Ovary (tissue), 9 donors: Measurements from ENCODE around the gene FLRT2. TPM values are rescaled to one million over a fixed set of nuclear protein-coding genes. Genes with fewer than 3 reads are reported as not detected.

Experiments
- DNase-seq, 5 donors: peaks; one replicate each; pipeline ENCODE4 v3.0.0-alpha.2; 2019 to 2020
- H3K27ac ChIP-seq, 2 donors: fragments of 200-600 bp; one replicate each; pipeline versions ENCODE4 v1.5.1 to v1.8.0; 2019 to 2022
- H3K27me3 ChIP-seq: fragments of 200-600 bp; one replicate; pipeline ENCODE4 v1.8.0; 2022
- H3K36me3 ChIP-seq: fragments of 200-600 bp; sonication (generic); one replicate; pipeline ENCODE4 v1.5.1; 2019
- H3K4me1 ChIP-seq: one replicate; pipeline ENCODE4 v1.8.1; 2013; ENCODE audit warnings: mild to moderate bottlenecking, moderate library complexity; ENCODE audit not compliant: insufficient read depth
- H3K4me3 ChIP-seq: fragments of 200-600 bp; sonication (generic); one replicate; pipeline ENCODE4 v1.5.1; 2017
- H3K9me3 ChIP-seq, 2 donors: fragments of 200-600 bp in 1 of 2; sonication (generic) in 1 of 2; one replicate each; pipeline versions ENCODE4 v1.5.1 to v1.8.1; 2013 to 2019; ENCODE audit warnings: mild to moderate bottlenecking in 1 of 2, moderate library complexity in 1 of 2
- CTCF ChIP-seq, 3 donors: fragments of 450-650 bp in 2 of 3; fragments of 200-600 bp in 1 of 3; IDR thresholded peaks; one replicate each; pipeline versions ENCODE4 v1.5.1 to v1.8.0; 2016 to 2022; ENCODE audit warnings: antibody characterized with exemption in 3 of 3, mild to moderate bottlenecking in 1 of 3
- EP300 ChIP-seq: sonication (generic); formaldehyde crosslinking; IDR thresholded peaks from one replicate; pipeline ENCODE4 v1.6.1; 2017; ENCODE audit warnings: antibody characterized with exemption
- POLR2A ChIP-seq: fragments of 450-650 bp; IDR thresholded peaks from one replicate; pipeline ENCODE4 v1.6.1; 2017; ENCODE audit warnings: antibody characterized with exemption, mild to moderate bottlenecking, moderate library complexity
- WGBS, 3 donors: extraction: QIAGEN DNeasy Blood & Tissue Kit in 1 of 3; methylation state at CpG; one replicate each; pipeline versions ENCODE4 v1.1.5 to v1.1.7; 2013 to 2017; 5-methylcytosine and 5-hydroxymethylcytosine counted together
- intact Hi-C, 4 donors: fragments of 100-400 bp; cut with DNase I; formaldehyde crosslinking; loops; one replicate each; pipeline versions ENCODE4 v1.11.0 to v1.15.1; 2022 to 2023
- polyA plus RNA-seq, 2 donors: library from polyadenylated mRNA; stranded (reverse); fragments of 200-250 nt in 1 of 2; fragments of 350-450 nt in 1 of 2; fragmentation: Illumina TruSeq in 1 of 2; extraction: RNeasy Lipid Tissue Mini Kit (QIAGEN cat#74804) in 1 of 2; gene quantifications; one replicate each; pipeline ENCODE4 v1.2.3, GENCODE V29; 2013 to 2014
- total RNA-seq, 7 donors: library from RNA; depleted of rRNA in 2 of 7; stranded (reverse); fragments of >200 nt in 2 of 7; fragmentation: NEBNext Ultra II Directional in 3 of 7; extraction: Animal tissue kit (Norgen Biotek cat#: 25700) in 3 of 7; gene quantifications; one replicate each; pipeline versions ENCODE4 v1.1.0 to v1.2.4, GENCODE V29; 2016 to 2023
- donor health status: DM: no; HTN: no; CAD: no; lungs with moderate emphysema.
- donor health status: DM: no; HTN: no; CAD: no.
- donor health status: Bipolar disorder and iron deficiency.
- donor health status: DM: yes; HTN: yes; CAD: no.
- donor health status: DM: no; HTN: no; CAD: no.
- donor health status: DM: yes; HTN: yes; CAD: no.

The FLRT2 gene
- total and polyA plus RNA-seq, 9 donors: 27.0 to 166 (median 55.5) TPM

GRCh38 chr14:85556267-85556666 lies 26.3 kb downstream of the FLRT2 start:
- H3K36me3 ChIP-seq: no peaks in the 10 kb centered on the region
- DNase-seq: no peak
- 97 to 100% (median 97%) methylated on average over 1 of the region's 1 CpG for WGBS, 3 donors
- H3K27ac ChIP-seq: no peak overlapping the region
- no peaks in the 10 kb centered on the region for H3K27me3 ChIP-seq
- no peaks in the 10 kb centered on the region for H3K9me3 ChIP-seq
- intact Hi-C loops: no loop called here
- TF ChIP-seq POLR2A: no peak
- no peak for TF ChIP-seq CTCF (IDR thresholded peaks at IDR 0.05)
- no peak for TF ChIP-seq EP300
- peaks cover 4% of the 10 kb centered on the region for H3K4me1 ChIP-seq
- no peak overlapping the region for H3K4me3 ChIP-seq

- no peak for DNase-seq
- no peaks in the 10 kb centered on the region for H3K9me3 ChIP-seq
- H3K4me3 ChIP-seq: no peak overlapping the region
- no peak overlapping the region for H3K27ac ChIP-seq
- H3K36me3 ChIP-seq: no peaks in the 10 kb centered on the region
- no peaks in the 10 kb centered on the region for H3K27me3 ChIP-seq
- WGBS, 3 donors: 75 to 84% (median 78%) methylated on average over 2 of the region's 2 CpGs
- intact Hi-C loops: no loop called here
- no peak for TF ChIP-seq CTCF (IDR thresholded peaks at IDR 0.05)
- TF ChIP-seq POLR2A: no peak
- no peak for TF ChIP-seq EP300
- H3K4me1 ChIP-seq: peaks cover 3% of the 10 kb centered on the region
Measured at GRCh38 chr14:85558505-85558904, 28.6 kb downstream of the FLRT2 start.

- peaks cover 8% of the 10 kb centered on the region for H3K4me1 ChIP-seq
- no peak for TF ChIP-seq EP300
- no peak for TF ChIP-seq CTCF (IDR thresholded peaks at IDR 0.05)
- TF ChIP-seq POLR2A: no peak
- intact Hi-C loops: no loop called here
- H3K9me3 ChIP-seq: no peaks in the 10 kb centered on the region
- DNase-seq: no peak
- H3K27ac ChIP-seq: no peak overlapping the region
- no peaks in the 10 kb centered on the region for H3K36me3 ChIP-seq
- no peak overlapping the region for H3K4me3 ChIP-seq
- WGBS, 3 donors: 94 to 96% (median 94%) methylated on average over 5 of the region's 5 CpGs
- no peaks in the 10 kb centered on the region for H3K27me3 ChIP-seq
Measured at GRCh38 chr14:85562630-85563029, 32.7 kb downstream of the FLRT2 start.

- DNase-seq: no peak
- H3K9me3 ChIP-seq: no peaks in the 10 kb centered on the region
- H3K4me1 ChIP-seq: peaks cover 6% of the 10 kb centered on the region
- TF ChIP-seq EP300 (no peak), CTCF (IDR thresholded peaks at IDR 0.05) (no peak), POLR2A (no peak)
- 55 to 66% (median 63%) methylated on average over 3 of the region's 3 CpGs for WGBS, 3 donors
- H3K4me3 ChIP-seq: no peak overlapping the region
- no peak overlapping the region for H3K27ac ChIP-seq
- H3K27me3 ChIP-seq: no peaks in the 10 kb centered on the region
- intact Hi-C loops: no loop called here
- no peaks in the 10 kb centered on the region for H3K36me3 ChIP-seq
Measured at GRCh38 chr14:85564841-85565527, 35.0 kb downstream of the FLRT2 start.
